OCI-LY1 (cell line): ENCODE data around the gene RLBP1.

Experiments used
- H2AFZ ChIP-seq: fragments of 200-600 bp; sonication (generic), shearing (Covaris generic); 2 replicates; pipeline ENCODE4 v1.6.0; 2014; ENCODE audit warnings: antibody characterized with exemption, mild to moderate bottlenecking, low read length
- H3F3A ChIP-seq: fragments of 200-600 bp; sonication (generic), shearing (Covaris generic); 2 replicates; pipeline ENCODE4 v1.6.0; 2014; ENCODE audit warnings: mild to moderate bottlenecking, antibody characterized with exemption, low read length, moderate library complexity; ENCODE audit not compliant: insufficient read depth
- H3K27ac ChIP-seq: fragments of 200-600 bp; sonication (generic); 2 replicates; pipeline ENCODE4 v1.5.1; 2014; ENCODE audit warnings: low read length, mixed run types, mild to moderate bottlenecking, low read depth; ENCODE audit not compliant: poor library complexity, severe bottlenecking
- H3K27me3 ChIP-seq: fragments of 200-600 bp; sonication (generic); 2 replicates; pipeline ENCODE4 v1.6.0; 2014; ENCODE audit warnings: antibody characterized with exemption, mild to moderate bottlenecking, low read length, moderate library complexity; ENCODE audit not compliant: insufficient read depth
- H3K36me3 ChIP-seq: fragments of 200-600 bp; sonication (generic); 2 replicates; pipeline ENCODE4 v1.6.1; 2014; ENCODE audit warnings: mild to moderate bottlenecking, antibody characterized with exemption, low read length, moderate library complexity, mixed read lengths; ENCODE audit not compliant: insufficient read depth
- H3K4me1 ChIP-seq: fragments of 200-600 bp; sonication (generic); 2 replicates; pipeline ENCODE4 v1.5.1; 2014; ENCODE audit warnings: mild to moderate bottlenecking, low read length, moderate library complexity; ENCODE audit not compliant: insufficient read depth, severe bottlenecking
- H3K4me2 ChIP-seq: fragments of 200-600 bp; sonication (generic), shearing (Covaris generic); 2 replicates; pipeline ENCODE4 v1.6.1; 2014; ENCODE audit warnings: low read length
- H3K4me3 ChIP-seq: fragments of 200-600 bp; sonication (generic); 2 replicates; pipeline ENCODE4 v1.5.1; 2014; ENCODE audit warnings: low read length, low read depth, mild to moderate bottlenecking, mixed read lengths; ENCODE audit not compliant: poor library complexity, severe bottlenecking
- H3K79me2 ChIP-seq: fragments of 200-600 bp; shearing (Covaris generic); 2 replicates; pipeline ENCODE4 v1.6.1; 2016; ENCODE audit warnings: mixed run types, low read length, mixed read lengths; ENCODE audit not compliant: insufficient read depth
- H3K9ac ChIP-seq: fragments of 200-600 bp; sonication (generic), shearing (Covaris generic); 2 replicates; pipeline ENCODE4 v1.6.1; 2014; ENCODE audit warnings: mild to moderate bottlenecking, low read length, mixed read lengths
- H3K9me2 ChIP-seq: fragments of 200-600 bp; sonication (generic), shearing (Covaris generic); 2 replicates; pipeline ENCODE4 v1.6.1; 2014; ENCODE audit warnings: low read depth, mild to moderate bottlenecking, low read length, mixed read lengths
- H3K9me3 ChIP-seq: fragments of 200-600 bp; shearing (Covaris generic); 2 replicates; pipeline ENCODE4 v1.6.1; 2014; ENCODE audit warnings: low read length, mixed read lengths
- H4K20me1 ChIP-seq: fragments of 200-600 bp; sonication (generic), shearing (Covaris generic); 2 replicates; pipeline ENCODE4 v1.6.0; 2016; ENCODE audit warnings: mild to moderate bottlenecking, low read length; ENCODE audit not compliant: insufficient read depth
- CTCF ChIP-seq: fragments of 200-600 bp; sonication (generic), shearing (Covaris generic); IDR thresholded peaks from 2 replicates; pipeline ENCODE4 v1.5.1; 2017; ENCODE audit warnings: mild to moderate bottlenecking, antibody characterized with exemption, low read length, moderate library complexity, mixed read lengths
- EZH2 ChIP-seq: fragments of 200-600 bp; sonication (generic), shearing (Covaris generic); IDR thresholded peaks from 2 replicates; pipeline ENCODE4 v1.8.0; 2017; ENCODE audit warnings: borderline replicate concordance, mixed run types, mild to moderate bottlenecking, antibody characterized with exemption, low read length, moderate library complexity, mixed read lengths

RLBP1 gene

GRCh38 chr15:89178307-89178977, 42.9 kb downstream of the RLBP1 start:
- Histone ChIP-seq H3K9me3 (no peaks in the 10 kb centered on the region), H3F3A (no peaks in the 10 kb centered on the region), H3K27ac (no peak overlapping the region), H3K79me2 (no peaks in the 10 kb centered on the region), H2AFZ (no peak overlapping the region), H3K9me2 (no peaks in the 10 kb centered on the region), H3K4me1 (no peaks in the 10 kb centered on the region), H3K9ac (no peak overlapping the region), H4K20me1 (no peaks in the 10 kb centered on the region), H3K4me2 (no peak overlapping the region), H3K27me3 (no peaks in the 10 kb centered on the region), H3K36me3 (peaks cover 35% of the 10 kb centered on the region; the same call in 1 of the 2 replicates), H3K4me3 (no peak overlapping the region)
- TF ChIP-seq EZH2 (no peak), CTCF (no peak)

- no peaks in the 10 kb centered on the region for H4K20me1 ChIP-seq
- H3K4me2 ChIP-seq: no peak overlapping the region
- H2AFZ ChIP-seq: no peak overlapping the region
- no peaks in the 10 kb centered on the region for H3K27me3 ChIP-seq
- H3K9me3 ChIP-seq: no peaks in the 10 kb centered on the region
- no peaks in the 10 kb centered on the region for H3K4me1 ChIP-seq
- no peaks in the 10 kb centered on the region for H3F3A ChIP-seq
- H3K9me2 ChIP-seq: no peaks in the 10 kb centered on the region
- no peak overlapping the region for H3K27ac ChIP-seq
- no peaks in the 10 kb centered on the region for H3K79me2 ChIP-seq
- peaks cover 33% of the 10 kb centered on the region; the same call in 1 of the 2 replicates for H3K36me3 ChIP-seq
- no peak for TF ChIP-seq EZH2
- peak; percentile 92 for TF ChIP-seq CTCF
- H3K4me3 ChIP-seq: no peak overlapping the region
- H3K9ac ChIP-seq: no peak overlapping the region
These were observed 43.6 kb downstream of the RLBP1 start for GRCh38 chr15:89177633-89178306.

GRCh38 chr15:89177116-89177515, 44.3 kb downstream of the RLBP1 start:
- H3K4me1 ChIP-seq: no peaks in the 10 kb centered on the region
- no peak overlapping the region for H3K27ac ChIP-seq
- H3K9me2 ChIP-seq: no peaks in the 10 kb centered on the region
- no peaks in the 10 kb centered on the region for H4K20me1 ChIP-seq
- H3K36me3 ChIP-seq: peaks cover 32% of the 10 kb centered on the region; the same call in 1 of the 2 replicates
- H3K9ac ChIP-seq: no peak overlapping the region
- H3K4me2 ChIP-seq: no peak overlapping the region
- H3K9me3 ChIP-seq: no peaks in the 10 kb centered on the region
- H3K79me2 ChIP-seq: no peaks in the 10 kb centered on the region
- TF ChIP-seq CTCF (no peak), EZH2 (no peak)
- no peaks in the 10 kb centered on the region for H3K27me3 ChIP-seq
- H3F3A ChIP-seq: no peaks in the 10 kb centered on the region
- no peak overlapping the region for H3K4me3 ChIP-seq
- H2AFZ ChIP-seq: no peak overlapping the region
